ENCODE data around the gene SORBS1.

SORBS1 gene

GRCh38 chr10:95403700-95404461 lies 157.3 kb downstream of the SORBS1 start:
- TF ChIP-seq TSHZ2 (CRISPR knock-in tag; IDR thresholded peaks at IDR 0.05) (no peak), TCF4 (CRISPR knock-in tag; IDR thresholded peaks at IDR 0.05; ENCODE audit: borderline replicate concordance) (no peak), ZNF565 (CRISPR knock-in tag; conservative IDR thresholded peaks at IDR 0.05; ENCODE audit: low read depth) (no peak), CSRNP3 (CRISPR knock-in tag; IDR thresholded peaks at IDR 0.05) (no peak), ISL1 (CRISPR knock-in tag; IDR thresholded peaks at IDR 0.05) (no peak), SNAI2 (CRISPR knock-in tag; IDR thresholded peaks at IDR 0.05) (no peak), ZNF70 (CRISPR knock-in tag; IDR thresholded peaks at IDR 0.05) (no peak), ZFP3 (CRISPR knock-in tag; IDR thresholded peaks at IDR 0.05) (no peak), TOX (CRISPR knock-in tag; IDR thresholded peaks at IDR 0.05; ENCODE audit: borderline replicate concordance) (no peak), OSR1 (CRISPR knock-in tag; IDR thresholded peaks at IDR 0.05) (no peak), ARNTL (CRISPR knock-in tag; IDR thresholded peaks at IDR 0.05; ENCODE audit: borderline replicate concordance, low read depth) (no peak), ZFP30 (CRISPR knock-in tag; IDR thresholded peaks at IDR 0.05) (no peak), BACH2 (CRISPR knock-in tag; IDR thresholded peaks at IDR 0.05; ENCODE audit: borderline replicate concordance) (no peak), ZC3H10 (CRISPR knock-in tag; IDR thresholded peaks at IDR 0.05) (no peak), CREB5 (CRISPR knock-in tag; IDR thresholded peaks at IDR 0.05; ENCODE audit: low read depth) (no peak), ZNF8 (CRISPR knock-in tag; IDR thresholded peaks at IDR 0.05) (no peak), PATZ1 (CRISPR knock-in tag; IDR thresholded peaks at IDR 0.05; ENCODE audit: borderline replicate concordance) (no peak), ESRRG (CRISPR knock-in tag; IDR thresholded peaks at IDR 0.05) (no peak), PPARA (CRISPR knock-in tag; IDR thresholded peaks at IDR 0.05; ENCODE audit: borderline replicate concordance) (no peak)
- no peak for ATAC-seq

- no peak for ATAC-seq
- TF ChIP-seq ESRRG (CRISPR knock-in tag; IDR thresholded peaks at IDR 0.05) = no peak
- no peak for TF ChIP-seq BACH2 (CRISPR knock-in tag; IDR thresholded peaks at IDR 0.05; ENCODE audit: borderline replicate concordance)
- TF ChIP-seq ARNTL (CRISPR knock-in tag; IDR thresholded peaks at IDR 0.05; ENCODE audit: borderline replicate concordance, low read depth) = no peak
- TF ChIP-seq ZFP3 (CRISPR knock-in tag; IDR thresholded peaks at IDR 0.05) = no peak
- no peak for TF ChIP-seq CSDC2 (CRISPR knock-in tag; IDR thresholded peaks at IDR 0.05)
- TF ChIP-seq PPARA (CRISPR knock-in tag; IDR thresholded peaks at IDR 0.05; ENCODE audit: borderline replicate concordance) = no peak
- no peak for TF ChIP-seq ZNF8 (CRISPR knock-in tag; IDR thresholded peaks at IDR 0.05)
- TF ChIP-seq CREB5 (CRISPR knock-in tag; IDR thresholded peaks at IDR 0.05; ENCODE audit: low read depth) = no peak
- no peak for TF ChIP-seq TOX (CRISPR knock-in tag; IDR thresholded peaks at IDR 0.05; ENCODE audit: borderline replicate concordance)
- TF ChIP-seq PATZ1 (CRISPR knock-in tag; IDR thresholded peaks at IDR 0.05; ENCODE audit: borderline replicate concordance) = no peak
- no peak for TF ChIP-seq GLIS3 (CRISPR knock-in tag; IDR thresholded peaks at IDR 0.05)
- TF ChIP-seq ZC3H10 (CRISPR knock-in tag; IDR thresholded peaks at IDR 0.05) = no peak
- no peak for TF ChIP-seq POU6F1 (CRISPR knock-in tag; IDR thresholded peaks at IDR 0.05; ENCODE audit: borderline replicate concordance, low read depth)
- TF ChIP-seq CSRNP3 (CRISPR knock-in tag; IDR thresholded peaks at IDR 0.05) = no peak
- no peak for TF ChIP-seq RARB (CRISPR knock-in tag; IDR thresholded peaks at IDR 0.05)
- TF ChIP-seq TCF4 (CRISPR knock-in tag; IDR thresholded peaks at IDR 0.05; ENCODE audit: borderline replicate concordance) = no peak
Measured at GRCh38 chr10:95401704-95402469, 159.3 kb downstream of the SORBS1 start.

Data from SK-N-SH treated with all-trans-retinoic acid at 6 μM for 48 hours (cell line).